Activated gamma-delta T cell treated with Interleukin-2 at 50 U/mL for 16 hours (primary cell): ENCODE results near the gene ERCC6L.
A peak's percentile ranks its signal among the peaks of the same experiment; 100 is the strongest.

Experiments used
- DNase-seq: peaks from one replicate; pipeline ENCODE4 v3.0.0-alpha.2; 2020

ERCC6L gene

GRCh38 chrX:72238721-72239475 lies at the start of gene ERCC6L:
Gene ERCC6L, minus strand, starts transcription at chrX:72239027. Its CDS starts 116 bp downstream, at chrX:72238911.
- peak; percentile 78 for DNase-seq

GRCh38 chrX:72282302-72282701 lies 43.5 kb upstream of the ERCC6L start:
- DNase-seq: no peak

GRCh38 chrX:72280321-72280845 lies 41.6 kb upstream of the ERCC6L start:
- DNase-seq: no peak

- DNase-seq: no peak
Observed at GRCh38 chrX:72276478-72276953, 37.7 kb upstream of the ERCC6L start.

GRCh38 chrX:72274526-72274925 lies 35.7 kb upstream of the ERCC6L start:
- no peak for DNase-seq

- DNase-seq: no peak
Observed at GRCh38 chrX:72273718-72274117, 34.9 kb upstream of the ERCC6L start.

- no peak for DNase-seq
Observed at GRCh38 chrX:72272868-72273267, 34.0 kb upstream of the ERCC6L start.

GRCh38 chrX:72271812-72272211 lies 33.0 kb upstream of the ERCC6L start:
- DNase-seq: no peak

GRCh38 chrX:72271091-72271788 lies 32.4 kb upstream of the ERCC6L start:
- DNase-seq: no peak

- no peak for DNase-seq
Observed at GRCh38 chrX:72270316-72270866, 31.6 kb upstream of the ERCC6L start.

- no peak for DNase-seq
Observed at GRCh38 chrX:72269671-72270251, 30.9 kb upstream of the ERCC6L start.

- DNase-seq: no peak
Observed at GRCh38 chrX:72268597-72269365, 30.0 kb upstream of the ERCC6L start.

- no peak for DNase-seq
Observed at GRCh38 chrX:72265263-72265662, 26.4 kb upstream of the ERCC6L start.

- DNase-seq: no peak
Observed at GRCh38 chrX:72262077-72262476, 23.2 kb upstream of the ERCC6L start.

GRCh38 chrX:72260448-72260847 lies 21.6 kb upstream of the ERCC6L start:
- no peak for DNase-seq

- DNase-seq: no peak
Observed at GRCh38 chrX:72258174-72258573, 19.3 kb upstream of the ERCC6L start.

- DNase-seq: no peak
Observed at GRCh38 chrX:72255864-72256263, 17.0 kb upstream of the ERCC6L start.

GRCh38 chrX:72255445-72255844 lies 16.6 kb upstream of the ERCC6L start:
- DNase-seq: no peak

- DNase-seq: no peak
Observed at GRCh38 chrX:72254816-72255215, 16.0 kb upstream of the ERCC6L start.

GRCh38 chrX:72253686-72254085 lies 14.9 kb upstream of the ERCC6L start:
- DNase-seq: no peak

- DNase-seq: no peak
Observed at GRCh38 chrX:72247206-72247942, 8.5 kb upstream of the ERCC6L start.
